ENCODE results near the gene PARP8.

DNA sequence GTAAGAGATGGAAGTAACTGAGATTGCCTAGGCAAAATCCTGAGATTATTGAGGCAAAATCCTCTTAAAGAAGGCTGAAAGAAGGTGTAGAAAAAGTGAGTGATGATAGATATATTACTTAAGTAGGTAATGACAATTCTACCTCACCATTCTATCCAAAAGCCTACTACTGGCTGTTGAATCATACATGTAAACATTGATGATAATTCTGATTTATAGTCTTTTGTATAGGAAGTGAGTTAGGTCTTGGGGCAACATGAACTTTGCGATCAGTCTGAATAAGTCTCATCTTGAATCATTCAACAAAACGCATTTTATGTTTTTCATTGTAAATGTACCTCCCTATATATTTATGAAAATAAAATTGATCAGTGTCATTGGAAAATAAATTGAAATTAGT, 99.6 kb downstream of the PARP8 start:
- TF ChIP-seq, protein P1, sequence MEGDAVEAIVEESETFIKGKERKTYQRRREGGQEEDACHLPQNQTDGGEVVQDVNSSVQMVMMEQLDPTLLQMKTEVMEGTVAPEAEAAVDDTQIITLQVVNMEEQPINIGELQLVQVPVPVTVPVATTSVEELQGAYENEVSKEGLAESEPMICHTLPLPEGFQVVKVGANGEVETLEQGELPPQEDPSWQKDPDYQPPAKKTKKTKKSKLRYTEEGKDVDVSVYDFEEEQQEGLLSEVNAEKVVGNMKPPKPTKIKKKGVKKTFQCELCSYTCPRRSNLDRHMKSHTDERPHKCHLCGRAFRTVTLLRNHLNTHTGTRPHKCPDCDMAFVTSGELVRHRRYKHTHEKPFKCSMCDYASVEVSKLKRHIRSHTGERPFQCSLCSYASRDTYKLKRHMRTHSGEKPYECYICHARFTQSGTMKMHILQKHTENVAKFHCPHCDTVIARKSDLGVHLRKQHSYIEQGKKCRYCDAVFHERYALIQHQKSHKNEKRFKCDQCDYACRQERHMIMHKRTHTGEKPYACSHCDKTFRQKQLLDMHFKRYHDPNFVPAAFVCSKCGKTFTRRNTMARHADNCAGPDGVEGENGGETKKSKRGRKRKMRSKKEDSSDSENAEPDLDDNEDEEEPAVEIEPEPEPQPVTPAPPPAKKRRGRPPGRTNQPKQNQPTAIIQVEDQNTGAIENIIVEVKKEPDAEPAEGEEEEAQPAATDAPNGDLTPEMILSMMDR (conservative IDR thresholded peaks at IDR 0.05), result no peak
- TF ChIP-seq ZFX (IDR thresholded peaks at IDR 0.05), result no peak

Measured in C4-2B (cell line).